ENCODE data around the gene OR1G1.
"Not testable (repeated sequence)": the region's sequence is repeated elsewhere in the genome, so short reads cannot be mapped to it uniquely, and the experiment has no call there.

OR1G1 gene

GRCh38 chr17:3127451-3127850, at the start of gene OR1G1:
OR1G1 (minus strand) TSS chr17:3127551; CDS start chr17:3127551, 0 bp downstream.
- no peak for DNase-seq

GRCh38 chr17:3167574-3167973, 40.2 kb upstream of the OR1G1 start:
- DNase-seq = peak; percentile 5 to 15

GRCh38 chr17:3157218-3157617, 29.9 kb upstream of the OR1G1 start:
- DNase-seq = no peak

- not testable (repeated sequence) for DNase-seq
Observed at GRCh38 chr17:3137494-3137893, 10.1 kb upstream of the OR1G1 start.

GRCh38 chr17:3104322-3104721, 23.0 kb downstream of the OR1G1 start, which contains the start of gene OR1D2:
OR1D2 (minus strand) TSS chr17:3104422; CDS start chr17:3092996, 11,426 bp downstream.
- DNase-seq = no peak

Measured in CD4-positive, alpha-beta T cell treated with Interleukin-4 for 1 hour (primary cell).